HCT116 (cell line): ENCODE results near the gene FAM170B. TPM values are rescaled to one million over a fixed set of nuclear protein-coding genes. Genes with fewer than 3 reads are reported as not detected.

Experiments
- ATAC-seq: fragments of 200-7000 bp; cut with Tn5 transposase; 2 replicates; pipeline ENCODE4 v1.9.1; 2020; ENCODE audit warnings: mild to moderate bottlenecking, moderate library complexity
- BruUV-seq: library from RNA; stranded (reverse); fragments of 400-500 nt; replicated peaks from 2 replicates; lab custom pipeline; 2021; lab: Mats Ljungman, UMichigan
- CTCF ChIA-PET: fragments of 300-600 bp; sonication (Branson Sonifier 250); formaldehyde crosslinking; loops from one replicate; lab custom pipeline; 2021; ENCODE audit warnings: antibody characterized with exemption; lab: Charles Lee
- POLR2A ChIA-PET: fragments of 300-600, 350-600 bp; sonication (Branson Sonifier 250); formaldehyde crosslinking; loops from one replicate; lab custom pipeline; 2021; ENCODE audit warnings: antibody characterized with exemption; lab: Charles Lee
- RAD21 ChIA-PET, 2 experiments: fragments of 300-600 bp; sonication (Branson Sonifier 250); formaldehyde crosslinking; loops; one replicate each; lab custom pipeline; 2023; ENCODE audit warnings: low total read pairs in 2 of 2; ENCODE audit not compliant: uncharacterized antibody in 2 of 2, unreplicated experiment in 2 of 2, low non-redundant PET in 1 of 2; lab: Charles Lee
- DNase-seq: peaks from one replicate; pipeline ENCODE4 v3.0.0-alpha.2; 2010; ENCODE audit warnings: low read depth, low spot score
- H2AFZ ChIP-seq: fragments of 200-600 bp; shearing (Covaris generic), sonication (generic); 2 replicates; pipeline ENCODE4 v1.6.1; 2017; ENCODE audit warnings: low read depth, mixed run types, mixed read lengths, antibody characterized with exemption, low read length; ENCODE audit not compliant: poor library complexity, severe bottlenecking
- H3K27ac ChIP-seq: 2 replicates; pipeline ENCODE4 v1.5.1; 2012; ENCODE audit warnings: low read depth, low read length
- H3K27me3 ChIP-seq: fragments of 200-600 bp; sonication (generic); 2 replicates; pipeline ENCODE4 v1.6.1; 2016; ENCODE audit warnings: mixed run types, low read length, mixed read lengths; ENCODE audit not compliant: insufficient read depth
- H3K36me3 ChIP-seq, 2 experiments: fragments of 200-500 bp in 1 of 2; fragments of 200-600 bp in 1 of 2; sonication (Bioruptor generic) in 1 of 2; sonication (generic) in 1 of 2; 2 replicates each; pipeline versions ENCODE4 v1.5.1 to v1.6.1; 2014 to 2016; ENCODE audit warnings: low read length in 2 of 2, inconsistent platforms in 1 of 2, mixed read lengths in 1 of 2, mixed run types in 1 of 2; ENCODE audit not compliant: insufficient read depth in 2 of 2, control insufficient read depth in 1 of 2
- H3K4me1 ChIP-seq, 2 experiments: fragments of 200-600 bp in 1 of 2; sonication (generic) in 1 of 2; 2 replicates each; pipeline versions ENCODE4 v1.5.1 to v1.6.1; 2012 to 2017; ENCODE audit warnings: low read length in 2 of 2, inconsistent platforms in 1 of 2, mild to moderate bottlenecking in 1 of 2, mixed read lengths in 1 of 2, mixed run types in 1 of 2, moderate library complexity in 1 of 2; ENCODE audit not compliant: insufficient read depth in 2 of 2, control insufficient read depth in 1 of 2
- H3K4me2 ChIP-seq: fragments of 200-600 bp; sonication (generic); 2 replicates; pipeline ENCODE4 v1.6.1; 2017; ENCODE audit warnings: mixed run types, low read length, mixed read lengths
- H3K4me3 ChIP-seq, 2 experiments: fragments of 200-600 bp in 1 of 2; sonication (generic) in 1 of 2; replicated peaks in 1 of 2; 2 replicates each; pipeline ENCODE4 v1.5.1; 2011 to 2016; ENCODE audit warnings: low read length in 2 of 2, control low read depth in 1 of 2, low read depth in 1 of 2, mild to moderate bottlenecking in 1 of 2, mixed read lengths in 1 of 2, mixed run types in 1 of 2
- H3K79me2 ChIP-seq: fragments of 200-600 bp; sonication (generic); 2 replicates; pipeline ENCODE4 v1.6.1; 2017; ENCODE audit warnings: mild to moderate bottlenecking, mixed run types, low read length, moderate library complexity, mixed read lengths; ENCODE audit not compliant: insufficient read depth
- H3K9ac ChIP-seq: fragments of 200-600 bp; sonication (generic); 2 replicates; pipeline ENCODE4 v1.6.1; 2016; ENCODE audit warnings: low read length, mixed read lengths
- H3K9me2 ChIP-seq: fragments of 200-600 bp; sonication (generic), shearing (Covaris generic); 2 replicates; pipeline ENCODE4 v1.6.1; 2017; ENCODE audit warnings: mixed run types, mild to moderate bottlenecking, moderate library complexity; ENCODE audit not compliant: insufficient read depth
- H3K9me3 ChIP-seq, 2 experiments: fragments of 200-500 bp in 1 of 2; fragments of 200-600 bp in 1 of 2; sonication (Bioruptor generic) in 1 of 2; sonication (generic) in 1 of 2; 2 replicates each; pipeline ENCODE4 v1.6.1; 2014 to 2017; ENCODE audit warnings: low read length in 2 of 2, mixed read lengths in 2 of 2, inconsistent platforms in 1 of 2, low read depth in 1 of 2, mild to moderate bottlenecking in 1 of 2, mixed run types in 1 of 2, moderate library complexity in 1 of 2; ENCODE audit not compliant: control insufficient read depth in 1 of 2, insufficient read depth in 1 of 2
- H4K20me1 ChIP-seq: fragments of 200-600 bp; sonication (generic), shearing (Covaris generic); 2 replicates; pipeline ENCODE4 v1.6.1; 2017; ENCODE audit warnings: mixed run types, mild to moderate bottlenecking, moderate library complexity; ENCODE audit not compliant: insufficient read depth
- CBX3 ChIP-seq: IDR thresholded peaks from 2 replicates; pipeline ENCODE4 v1.6.1; 2012; ENCODE audit warnings: low read depth
- CEBPB ChIP-seq: IDR thresholded peaks from 2 replicates; pipeline ENCODE4 v1.6.1; 2012; ENCODE audit warnings: low read depth
- EZH2phosphoT487 ChIP-seq: fragments of 200-600 bp; IDR thresholded peaks from 2 replicates; pipeline ENCODE4 v1.6.1; 2018; ENCODE audit warnings: antibody characterized with exemption, borderline replicate concordance
- FOSL1 ChIP-seq: IDR thresholded peaks from 2 replicates; pipeline ENCODE4 v1.6.1; 2012; ENCODE audit warnings: low read depth
- JUND ChIP-seq: IDR thresholded peaks from 2 replicates; pipeline ENCODE4 v1.6.1; 2012
- POLR2A ChIP-seq: IDR thresholded peaks from 2 replicates; pipeline ENCODE4 v1.7.0; 2011; ENCODE audit warnings: borderline replicate concordance; ENCODE audit not compliant: insufficient read depth, insufficient read length; ENCODE audit errors: extremely low read depth
- POLR2AphosphoS5 ChIP-seq: IDR thresholded peaks from 2 replicates; pipeline ENCODE4 v1.6.1; 2011; ENCODE audit warnings: mild to moderate bottlenecking, low read depth, low read length, moderate library complexity
- RAD21 ChIP-seq: IDR thresholded peaks from 2 replicates; pipeline ENCODE4 v1.6.1; 2012; ENCODE audit warnings: low read depth, mild to moderate bottlenecking
- SP1 ChIP-seq: IDR thresholded peaks from 2 replicates; pipeline ENCODE4 v1.6.1; 2012; ENCODE audit warnings: low read depth
- SRF ChIP-seq: IDR thresholded peaks from 2 replicates; pipeline ENCODE4 v1.6.1; 2012; ENCODE audit warnings: low read depth
- TCF7L2 ChIP-seq: IDR thresholded peaks from 2 replicates; pipeline ENCODE4 v1.7.0; 2011; ENCODE audit warnings: borderline replicate concordance, inconsistent platforms; ENCODE audit not compliant: insufficient read depth, insufficient read length; ENCODE audit errors: extremely low read depth
- YY1 ChIP-seq: IDR thresholded peaks from 2 replicates; pipeline ENCODE4 v1.6.1; 2011; ENCODE audit warnings: low read length, low read depth, moderate library complexity, mild to moderate bottlenecking; ENCODE audit not compliant: insufficient replicate concordance; ENCODE audit errors: extremely low read depth
- ZFX ChIP-seq: fragments of 450-650 bp; IDR thresholded peaks from 2 replicates; pipeline ENCODE4 v1.6.1; 2017
- intact Hi-C: fragments of 100-400 bp; cut with micrococcal nuclease; formaldehyde crosslinking; loops from 2 replicates; pipeline ENCODE4 v1.10.0; 2022
- total RNA-seq: library from RNA; stranded (reverse); gene quantifications from one replicate; pipeline ENCODE4 v1.2.1, GENCODE V29; 2021; ENCODE audit not compliant: unreplicated experiment
- TF ChIP-seq, protein P1 (sequence below): IDR thresholded peaks from 2 replicates; pipeline ENCODE4 v1.6.1; 2012
- TF ChIP-seq, protein P2 (sequence below): IDR thresholded peaks from 2 replicates; pipeline ENCODE4 v1.6.1; 2012

FAM170B gene
- total RNA-seq, 1 experiment from 2014 or later, result not detected

DNA sequence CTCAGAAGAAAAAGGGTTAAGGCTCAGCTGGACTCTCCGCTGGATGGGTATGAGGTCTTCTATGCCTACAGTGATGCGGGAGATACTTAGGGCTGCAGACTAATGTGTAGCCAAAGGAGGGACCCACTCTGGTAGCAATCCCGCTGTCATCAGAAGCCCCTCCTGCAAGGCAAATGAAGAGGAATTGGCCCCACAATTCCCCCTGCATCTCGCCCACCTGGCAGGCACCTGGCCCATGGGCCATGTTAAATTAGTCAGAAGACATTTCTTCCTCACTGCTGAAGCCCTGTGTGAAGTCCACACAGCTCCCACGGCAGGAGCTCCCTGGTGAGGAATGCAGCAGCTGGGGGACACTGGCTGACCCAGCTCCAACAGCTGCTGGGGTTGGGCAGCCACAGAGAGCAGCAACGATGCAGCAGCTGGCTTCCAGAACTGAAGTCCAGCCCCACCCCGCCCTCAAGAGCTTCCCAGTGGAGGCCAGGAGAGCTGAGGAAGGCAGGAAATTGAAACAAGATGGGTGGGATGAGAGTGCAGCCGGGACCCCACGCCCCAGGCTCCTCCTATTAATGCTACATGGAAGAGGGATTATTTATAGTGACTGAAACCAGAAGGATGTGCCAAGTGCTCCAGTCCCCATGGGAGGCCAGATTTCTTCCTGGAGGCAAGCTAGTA is 24.0 kb downstream of the FAM170B start:
- H3K27ac ChIP-seq, result no peak overlapping the region
- TF ChIP-seq SP1 (no peak), FOSL1 (no peak), TCF7L2 (no peak), RAD21 (no peak), CBX3 (no peak), POLR2AphosphoS5 (no peak), EZH2phosphoT487 (no peak), POLR2A (no peak), CEBPB (no peak)
- TF ChIP-seq, protein P1, sequence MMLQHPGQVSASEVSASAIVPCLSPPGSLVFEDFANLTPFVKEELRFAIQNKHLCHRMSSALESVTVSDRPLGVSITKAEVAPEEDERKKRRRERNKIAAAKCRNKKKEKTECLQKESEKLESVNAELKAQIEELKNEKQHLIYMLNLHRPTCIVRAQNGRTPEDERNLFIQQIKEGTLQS, result no peak
- intact Hi-C loops, result no loop called here
- no peaks in the 10 kb centered on the region for H3K36me3 ChIP-seq
- no peak overlapping the region for H3K9ac ChIP-seq
- BruUV-seq, result no TSS peak
- no peak overlapping the region for H2AFZ ChIP-seq
- H3K4me2 ChIP-seq, result no peak overlapping the region
- ATAC-seq (no peak), DNase-seq (no peak)
- H3K9me2 ChIP-seq, result no peaks in the 10 kb centered on the region
- H3K27me3 ChIP-seq, result peaks cover 6% of the 10 kb centered on the region; the same call in 1 of the 2 replicates
- no peaks in the 10 kb centered on the region for H3K79me2 ChIP-seq
- no peak overlapping the region for H3K4me3 ChIP-seq
- CTCF ChIA-PET, result no interaction called here
- RAD21 ChIA-PET, result no interaction called here
- H3K9me3 ChIP-seq, result no peaks in the 10 kb centered on the region
- POLR2A ChIA-PET, result no interaction called here
- no peaks in the 10 kb centered on the region for H4K20me1 ChIP-seq
- no peaks in the 10 kb centered on the region for H3K4me1 ChIP-seq

DNA sequence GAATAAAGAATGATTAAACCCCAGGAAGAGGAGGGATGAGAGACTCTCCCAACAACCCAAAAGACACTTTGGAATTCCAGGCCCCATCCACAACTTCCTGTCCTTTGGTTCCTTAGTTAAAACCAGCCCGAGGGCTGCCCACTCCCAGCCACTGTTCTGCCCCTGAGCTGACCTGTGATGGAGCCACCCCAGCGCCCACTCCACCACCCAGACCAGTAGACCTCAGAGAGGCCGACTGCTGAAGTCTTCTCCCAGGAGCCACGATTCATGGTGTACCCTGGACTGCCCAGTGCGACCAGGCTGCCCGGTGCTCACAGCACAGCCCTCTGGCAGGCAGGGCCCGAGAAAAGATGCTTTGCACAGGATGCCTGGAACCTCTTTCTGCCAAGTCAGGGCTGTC is 25.2 kb downstream of the FAM170B start:
- Histone ChIP-seq H3K27ac (no peak overlapping the region), H3K9me3 (no peaks in the 10 kb centered on the region), H3K4me3 (no peak overlapping the region), H3K9me2 (no peaks in the 10 kb centered on the region), H3K4me2 (no peak overlapping the region), H3K27me3 (peaks cover 10% of the 10 kb centered on the region; the same call in 1 of the 2 replicates), H4K20me1 (no peaks in the 10 kb centered on the region), H3K9ac (no peak overlapping the region), H3K36me3 (no peaks in the 10 kb centered on the region), H3K79me2 (no peaks in the 10 kb centered on the region), H3K4me1 (no peaks in the 10 kb centered on the region), H2AFZ (no peak overlapping the region)
- TF ChIP-seq CEBPB (no peak), JUND (no peak), SRF (no peak), YY1 (no peak), RAD21 (no peak), EZH2phosphoT487 (no peak), ZFX (no peak)
- TF ChIP-seq, protein P2, sequence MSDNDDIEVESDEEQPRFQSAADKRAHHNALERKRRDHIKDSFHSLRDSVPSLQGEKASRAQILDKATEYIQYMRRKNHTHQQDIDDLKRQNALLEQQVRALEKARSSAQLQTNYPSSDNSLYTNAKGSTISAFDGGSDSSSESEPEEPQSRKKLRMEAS, result no peak
- TF ChIP-seq, protein P1, result no peak
- no peak for ATAC-seq
- no TSS peak for BruUV-seq
- ChIA-PET POLR2A (no interaction called here), CTCF (no interaction called here), RAD21 (no interaction called here)
- no peak for DNase-seq
- intact Hi-C loops, result no loop called here
